H1 (cell line): ENCODE results near the gene CAB39L.

Source experiments
- ASH2L ChIP-seq: fragments of 200-600, 300-600 bp; sonication (generic); IDR thresholded peaks from one replicate; pipeline ENCODE4 v1.7.1; 2017; ENCODE audit warnings: low read length
- NRF1 ChIP-seq: IDR thresholded peaks from 2 replicates; pipeline ENCODE4 v1.6.1; 2011; ENCODE audit warnings: mild to moderate bottlenecking, low read depth, low read length, improper control_type of control experiment
- POLR2A ChIP-seq, 2 experiments: IDR thresholded peaks; 1 replicate in 1 of 2; 2 replicates in 1 of 2; pipeline ENCODE4 v1.6.1; 2011; ENCODE audit warnings: low read depth in 2 of 2, low read length in 2 of 2, mild to moderate bottlenecking in 2 of 2; ENCODE audit errors: control extremely low read depth in 1 of 2
- SIN3A ChIP-seq, 2 experiments: IDR thresholded peaks in 1 of 2; conservative IDR thresholded peaks in 1 of 2; 2 replicates each; pipeline ENCODE4 v1.6.1; 2011 to 2012; ENCODE audit warnings: low read length in 2 of 2, improper control_type of control experiment in 1 of 2, low read depth in 1 of 2, mild to moderate bottlenecking in 1 of 2
- TAF1 ChIP-seq: IDR thresholded peaks from 2 replicates; pipeline ENCODE4 v1.6.1; 2011; ENCODE audit warnings: mild to moderate bottlenecking, low read depth, low read length
- YY1 ChIP-seq: IDR thresholded peaks from 2 replicates; pipeline ENCODE4 v1.6.1; 2011; ENCODE audit warnings: low read depth, mild to moderate bottlenecking, low read length
- TF ChIP-seq, protein P1 (sequence below), 3 experiments: IDR thresholded peaks; 1 replicate in 2 of 3; 2 replicates in 1 of 3; pipeline versions ENCODE4 v1.5.1 to v1.6.1; 2011; ENCODE audit warnings: low read length in 3 of 3, mild to moderate bottlenecking in 3 of 3, inconsistent platforms in 2 of 3, low read depth in 1 of 3, moderate library complexity in 1 of 3; ENCODE audit not compliant: insufficient read depth in 1 of 3; ENCODE audit errors: control extremely low read depth in 1 of 3

DNA sequence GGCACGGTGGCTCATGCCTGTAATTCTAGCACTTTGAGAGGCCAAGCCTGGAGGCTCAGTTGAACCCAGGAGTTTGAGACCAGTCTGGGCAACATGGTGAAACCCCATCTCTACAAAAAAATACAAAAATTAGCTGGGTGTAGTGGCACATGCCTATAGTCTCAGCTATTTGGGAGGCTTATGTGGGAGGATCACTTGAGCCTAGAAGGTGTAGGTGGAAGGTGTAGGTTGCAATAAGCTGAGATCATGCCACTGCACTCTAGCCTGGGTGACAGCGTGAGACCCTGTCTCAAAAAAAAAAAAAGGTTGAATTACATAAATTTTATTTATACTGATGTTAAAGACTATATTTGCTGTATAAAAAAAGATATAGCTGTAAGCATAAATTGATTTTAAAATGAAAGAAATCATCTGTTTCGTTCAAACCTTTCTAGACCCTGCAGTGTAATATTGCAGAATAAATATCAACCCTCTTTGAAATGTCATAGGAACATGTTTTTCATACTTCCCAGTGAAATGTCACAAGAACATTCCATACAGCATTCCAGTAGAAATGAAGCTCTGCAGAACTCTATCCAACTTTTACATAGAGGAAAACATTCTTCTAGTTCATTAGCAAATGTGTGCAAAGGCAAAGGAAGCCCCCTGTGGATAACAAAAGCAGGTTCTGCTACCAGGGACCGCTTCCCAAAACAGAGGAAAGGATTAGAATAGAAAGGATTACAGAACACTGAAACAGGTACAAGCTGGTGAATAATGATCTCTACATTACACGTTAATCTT lies 76.0 kb downstream of the CAB39L start:
- TF ChIP-seq TAF1: no peak
- TF ChIP-seq YY1: no peak
- TF ChIP-seq SIN3A (conservative IDR thresholded peaks at IDR 0.05 in 1 of 2, IDR thresholded peaks at IDR 0.05 in 1 of 2; ENCODE audit: low read depth in 1 of 2, low read length in 2 of 2): no peak
- TF ChIP-seq ASH2L: no peak
- TF ChIP-seq, protein P1, sequence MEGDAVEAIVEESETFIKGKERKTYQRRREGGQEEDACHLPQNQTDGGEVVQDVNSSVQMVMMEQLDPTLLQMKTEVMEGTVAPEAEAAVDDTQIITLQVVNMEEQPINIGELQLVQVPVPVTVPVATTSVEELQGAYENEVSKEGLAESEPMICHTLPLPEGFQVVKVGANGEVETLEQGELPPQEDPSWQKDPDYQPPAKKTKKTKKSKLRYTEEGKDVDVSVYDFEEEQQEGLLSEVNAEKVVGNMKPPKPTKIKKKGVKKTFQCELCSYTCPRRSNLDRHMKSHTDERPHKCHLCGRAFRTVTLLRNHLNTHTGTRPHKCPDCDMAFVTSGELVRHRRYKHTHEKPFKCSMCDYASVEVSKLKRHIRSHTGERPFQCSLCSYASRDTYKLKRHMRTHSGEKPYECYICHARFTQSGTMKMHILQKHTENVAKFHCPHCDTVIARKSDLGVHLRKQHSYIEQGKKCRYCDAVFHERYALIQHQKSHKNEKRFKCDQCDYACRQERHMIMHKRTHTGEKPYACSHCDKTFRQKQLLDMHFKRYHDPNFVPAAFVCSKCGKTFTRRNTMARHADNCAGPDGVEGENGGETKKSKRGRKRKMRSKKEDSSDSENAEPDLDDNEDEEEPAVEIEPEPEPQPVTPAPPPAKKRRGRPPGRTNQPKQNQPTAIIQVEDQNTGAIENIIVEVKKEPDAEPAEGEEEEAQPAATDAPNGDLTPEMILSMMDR (IDR thresholded peaks at IDR 0.05; ENCODE audit: control extremely low read depth in 1 of 3, insufficient read depth in 1 of 3, low read depth in 1 of 3, low read length in 3 of 3): no peak
- TF ChIP-seq POLR2A (IDR thresholded peaks at IDR 0.05; ENCODE audit: control extremely low read depth in 1 of 2, low read depth in 2 of 2, low read length in 2 of 2): no peak
- no peak for TF ChIP-seq NRF1
